ENCODE results near the gene RETREG1.

DNA sequence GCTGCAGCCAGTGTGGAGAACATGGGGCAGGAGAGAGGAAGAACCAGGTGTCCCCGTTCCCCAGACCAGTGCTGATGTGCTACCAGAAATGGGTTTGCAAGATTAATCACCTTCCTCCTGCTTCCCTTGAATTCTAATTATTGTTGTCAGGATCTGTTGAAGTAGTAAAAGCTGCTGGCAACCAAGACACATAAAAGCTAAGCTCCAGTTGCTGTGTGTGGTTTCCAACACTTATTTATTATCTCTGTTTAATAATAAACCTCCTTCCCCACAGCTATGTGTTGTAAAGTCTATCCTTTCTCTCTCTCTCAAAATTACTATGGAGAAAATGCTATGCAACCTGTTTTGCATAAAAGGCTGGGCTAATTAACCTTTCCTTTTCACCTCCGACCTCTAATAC is 2.3 kb upstream of the RETREG1 start:
- TF ChIP-seq EZH2phosphoT487 (IDR thresholded peaks at IDR 0.05; ENCODE audit: low read depth, severe bottlenecking, unreplicated experiment) = no peak
- TF ChIP-seq, protein P1, sequence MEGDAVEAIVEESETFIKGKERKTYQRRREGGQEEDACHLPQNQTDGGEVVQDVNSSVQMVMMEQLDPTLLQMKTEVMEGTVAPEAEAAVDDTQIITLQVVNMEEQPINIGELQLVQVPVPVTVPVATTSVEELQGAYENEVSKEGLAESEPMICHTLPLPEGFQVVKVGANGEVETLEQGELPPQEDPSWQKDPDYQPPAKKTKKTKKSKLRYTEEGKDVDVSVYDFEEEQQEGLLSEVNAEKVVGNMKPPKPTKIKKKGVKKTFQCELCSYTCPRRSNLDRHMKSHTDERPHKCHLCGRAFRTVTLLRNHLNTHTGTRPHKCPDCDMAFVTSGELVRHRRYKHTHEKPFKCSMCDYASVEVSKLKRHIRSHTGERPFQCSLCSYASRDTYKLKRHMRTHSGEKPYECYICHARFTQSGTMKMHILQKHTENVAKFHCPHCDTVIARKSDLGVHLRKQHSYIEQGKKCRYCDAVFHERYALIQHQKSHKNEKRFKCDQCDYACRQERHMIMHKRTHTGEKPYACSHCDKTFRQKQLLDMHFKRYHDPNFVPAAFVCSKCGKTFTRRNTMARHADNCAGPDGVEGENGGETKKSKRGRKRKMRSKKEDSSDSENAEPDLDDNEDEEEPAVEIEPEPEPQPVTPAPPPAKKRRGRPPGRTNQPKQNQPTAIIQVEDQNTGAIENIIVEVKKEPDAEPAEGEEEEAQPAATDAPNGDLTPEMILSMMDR (IDR thresholded peaks at IDR 0.05; ENCODE audit: poor library complexity) = no peak
